Keratinocyte (primary cell): ENCODE data around the gene AFAP1L1. TPM values are rescaled to one million over a fixed set of nuclear protein-coding genes. Genes with fewer than 3 reads are reported as not detected.

ENCODE experiments used
- DNase-seq: peaks from one replicate; pipeline ENCODE4 v3.0.0-alpha.2; 2011; ENCODE audit warnings: low read depth, missing footprints, low spot score
- FAIRE-seq: peaks from 2 replicates; lab custom pipeline; 2011; peaks lifted over from hg19 to GRCh38; lab: Jason Lieb, UNC
- H2AFZ ChIP-seq: 2 replicates; pipeline ENCODE4 v1.6.0; 2012; ENCODE audit warnings: low read length, control low read depth, inconsistent platforms; ENCODE audit not compliant: control insufficient read depth
- H3K27ac ChIP-seq: 2 replicates; pipeline ENCODE4 v1.5.1; 2011; ENCODE audit warnings: low read length; ENCODE audit not compliant: control insufficient read depth, insufficient read depth
- H3K27me3 ChIP-seq: 3 replicates; pipeline ENCODE4 v1.6.0; 2011; ENCODE audit warnings: low read length; ENCODE audit not compliant: control insufficient read depth, insufficient read depth; ENCODE audit errors: extremely low read depth
- H3K36me3 ChIP-seq, 2 experiments: 2 replicates in 1 of 2; 3 replicates in 1 of 2; pipeline ENCODE4 v1.5.1; 2011; ENCODE audit warnings: low read length in 2 of 2, mild to moderate bottlenecking in 1 of 2; ENCODE audit not compliant: control insufficient read depth in 2 of 2, insufficient read depth in 2 of 2; ENCODE audit errors: extremely low read depth in 1 of 2
- H3K4me1 ChIP-seq: 3 replicates; pipeline ENCODE4 v1.5.1; 2011; ENCODE audit warnings: low read length; ENCODE audit not compliant: control insufficient read depth, insufficient read depth; ENCODE audit errors: extremely low read depth
- H3K4me2 ChIP-seq: 3 replicates; pipeline ENCODE4 v1.6.0; 2011; ENCODE audit warnings: low read depth, low read length; ENCODE audit not compliant: control insufficient read depth, insufficient read depth; ENCODE audit errors: extremely low read depth
- H3K4me3 ChIP-seq, 3 experiments: fragments of 200-600 bp in 1 of 3; sonication (generic) in 1 of 3; 2 replicates in 2 of 3; 3 replicates in 1 of 3; pipeline ENCODE4 v1.5.1; 2011 to 2016; ENCODE audit warnings: low read length in 3 of 3, mild to moderate bottlenecking in 3 of 3, control low read depth in 2 of 3, inconsistent platforms in 1 of 3, low read depth in 1 of 3, mixed read lengths in 1 of 3, mixed run types in 1 of 3, moderate library complexity in 1 of 3; ENCODE audit not compliant: control insufficient read depth in 2 of 3, insufficient read depth in 2 of 3; ENCODE audit errors: extremely low read depth in 1 of 3
- H3K79me2 ChIP-seq: 2 replicates; pipeline ENCODE4 v1.6.0; 2012; ENCODE audit warnings: low read length; ENCODE audit not compliant: control insufficient read depth, insufficient read depth
- H3K9ac ChIP-seq: 3 replicates; pipeline ENCODE4 v1.6.0; 2011; ENCODE audit warnings: low read length; ENCODE audit not compliant: control insufficient read depth, insufficient read depth; ENCODE audit errors: extremely low read depth
- H3K9me1 ChIP-seq: 3 replicates; pipeline ENCODE4 v1.6.0; 2011; ENCODE audit warnings: low read length; ENCODE audit not compliant: control insufficient read depth, insufficient read depth; ENCODE audit errors: extremely low read depth
- H3K9me3 ChIP-seq: 2 replicates; pipeline ENCODE4 v1.5.1; 2012; ENCODE audit warnings: low read depth, low read length; ENCODE audit not compliant: control insufficient read depth
- H4K20me1 ChIP-seq: 3 replicates; pipeline ENCODE4 v1.6.0; 2011; ENCODE audit warnings: low read length; ENCODE audit not compliant: control insufficient read depth, insufficient read depth; ENCODE audit errors: extremely low read depth
- CTCF ChIP-seq, 3 experiments: IDR thresholded peaks in 1 of 3; conservative IDR thresholded peaks in 1 of 3; optimal IDR thresholded peaks in 1 of 3; 2 replicates in 2 of 3; 3 replicates in 1 of 3; pipeline versions ENCODE3 to v1.5.1; 2011; ENCODE audit warnings: low read length in 3 of 3, mild to moderate bottlenecking in 3 of 3, moderate library complexity in 2 of 3, control low read depth in 1 of 3, inconsistent platforms in 1 of 3; ENCODE audit not compliant: insufficient read depth in 2 of 3; ENCODE audit errors: extremely low read depth in 1 of 3
- EZH2 ChIP-seq: IDR thresholded peaks from one replicate; pipeline ENCODE4 v1.6.1; 2012; ENCODE audit warnings: inconsistent platforms, mild to moderate bottlenecking, low read length, moderate library complexity
- dilution Hi-C: fragments of 300-500 bp; cut with MboI; formaldehyde crosslinking; loops from one replicate; pipeline ENCODE4 v1.7.0; 2020; ENCODE audit warnings: low sequenced_read_pairs; ENCODE audit not compliant: extremely low pct_ligation_motif_present
- polyA plus RNA-seq, 5 experiments: library from polyadenylated mRNA; depleted of rRNA in 3 of 5; stranded (reverse) in 3 of 5; stranded (forward) in 1 of 5; unstranded in 1 of 5; fragments of >200 nt; gene quantifications; 1 replicate in 1 of 5; 2 replicates in 3 of 5; 3 replicates in 1 of 5; pipeline versions ENCODE4 v1.2.1 to v1.2.3, GENCODE V29; 2011 to 2012; ENCODE audit warnings: missing spikeins in 2 of 5, low read depth in 1 of 5, low replicate concordance in 1 of 5

Gene AFAP1L1
- polyA plus RNA-seq, 1 donor (not counting 4 experiments of a cell fraction or from before 2014, with no cell fraction given), result 4.6 TPM

- DNase-seq (no peak), FAIRE-seq (no peak)
- no peaks in the 10 kb centered on the region for H4K20me1 ChIP-seq
- TF ChIP-seq CTCF (optimal IDR thresholded peaks at IDR 0.05 in 1 of 3, IDR thresholded peaks at IDR 0.05 in 1 of 3, conservative IDR thresholded peaks at IDR 0.05 in 1 of 3; ENCODE audit: extremely low read depth in 1 of 3, insufficient read depth in 2 of 3, low read length in 3 of 3) (no peak), EZH2 (no peak)
- H3K9me3 ChIP-seq, result no peaks in the 10 kb centered on the region
- H3K9ac ChIP-seq, result no peak overlapping the region
- no peak overlapping the region for H3K27ac ChIP-seq
- H3K27me3 ChIP-seq, result no peaks in the 10 kb centered on the region
- no peak overlapping the region for H2AFZ ChIP-seq
- no peak overlapping the region for H3K4me2 ChIP-seq
- H3K4me1 ChIP-seq, result peaks cover 5% of the 10 kb centered on the region
- no peaks in the 10 kb centered on the region for H3K36me3 ChIP-seq
- H3K4me3 ChIP-seq, result no peak overlapping the region
- H3K9me1 ChIP-seq, result no peaks in the 10 kb centered on the region
- no peaks in the 10 kb centered on the region for H3K79me2 ChIP-seq
- dilution Hi-C loops, result no loop called here
Measured at GRCh38 chr5:149256451-149256850, 15.2 kb upstream of the AFAP1L1 start.

- Histone ChIP-seq H2AFZ (no peak overlapping the region), H3K9me1 (no peaks in the 10 kb centered on the region), H3K4me1 (peaks cover 5% of the 10 kb centered on the region), H3K4me2 (no peak overlapping the region), H3K9me3 (no peaks in the 10 kb centered on the region), H3K27ac (no peak overlapping the region), H3K36me3 (no peaks in the 10 kb centered on the region), H4K20me1 (no peaks in the 10 kb centered on the region), H3K27me3 (no peaks in the 10 kb centered on the region), H3K4me3 (no peak overlapping the region), H3K9ac (no peak overlapping the region), H3K79me2 (no peaks in the 10 kb centered on the region)
- DNase-seq (no peak), FAIRE-seq (no peak)
- TF ChIP-seq EZH2, result no peak
- no peak for TF ChIP-seq CTCF (optimal IDR thresholded peaks at IDR 0.05 in 1 of 3, IDR thresholded peaks at IDR 0.05 in 1 of 3, conservative IDR thresholded peaks at IDR 0.05 in 1 of 3; ENCODE audit: extremely low read depth in 1 of 3, insufficient read depth in 2 of 3, low read length in 3 of 3)
- dilution Hi-C loops, result no loop called here
Measured at GRCh38 chr5:149257131-149257530, 14.5 kb upstream of the AFAP1L1 start.
